Kasumi-1 (cell line): ENCODE data around the gene MAP3K15.

Source experiments
- DNase-seq, 2 experiments: peaks; one replicate each; lab custom pipeline; 2025; lab: John Stamatoyannopoulos, UW

MAP3K15 gene, protein sequence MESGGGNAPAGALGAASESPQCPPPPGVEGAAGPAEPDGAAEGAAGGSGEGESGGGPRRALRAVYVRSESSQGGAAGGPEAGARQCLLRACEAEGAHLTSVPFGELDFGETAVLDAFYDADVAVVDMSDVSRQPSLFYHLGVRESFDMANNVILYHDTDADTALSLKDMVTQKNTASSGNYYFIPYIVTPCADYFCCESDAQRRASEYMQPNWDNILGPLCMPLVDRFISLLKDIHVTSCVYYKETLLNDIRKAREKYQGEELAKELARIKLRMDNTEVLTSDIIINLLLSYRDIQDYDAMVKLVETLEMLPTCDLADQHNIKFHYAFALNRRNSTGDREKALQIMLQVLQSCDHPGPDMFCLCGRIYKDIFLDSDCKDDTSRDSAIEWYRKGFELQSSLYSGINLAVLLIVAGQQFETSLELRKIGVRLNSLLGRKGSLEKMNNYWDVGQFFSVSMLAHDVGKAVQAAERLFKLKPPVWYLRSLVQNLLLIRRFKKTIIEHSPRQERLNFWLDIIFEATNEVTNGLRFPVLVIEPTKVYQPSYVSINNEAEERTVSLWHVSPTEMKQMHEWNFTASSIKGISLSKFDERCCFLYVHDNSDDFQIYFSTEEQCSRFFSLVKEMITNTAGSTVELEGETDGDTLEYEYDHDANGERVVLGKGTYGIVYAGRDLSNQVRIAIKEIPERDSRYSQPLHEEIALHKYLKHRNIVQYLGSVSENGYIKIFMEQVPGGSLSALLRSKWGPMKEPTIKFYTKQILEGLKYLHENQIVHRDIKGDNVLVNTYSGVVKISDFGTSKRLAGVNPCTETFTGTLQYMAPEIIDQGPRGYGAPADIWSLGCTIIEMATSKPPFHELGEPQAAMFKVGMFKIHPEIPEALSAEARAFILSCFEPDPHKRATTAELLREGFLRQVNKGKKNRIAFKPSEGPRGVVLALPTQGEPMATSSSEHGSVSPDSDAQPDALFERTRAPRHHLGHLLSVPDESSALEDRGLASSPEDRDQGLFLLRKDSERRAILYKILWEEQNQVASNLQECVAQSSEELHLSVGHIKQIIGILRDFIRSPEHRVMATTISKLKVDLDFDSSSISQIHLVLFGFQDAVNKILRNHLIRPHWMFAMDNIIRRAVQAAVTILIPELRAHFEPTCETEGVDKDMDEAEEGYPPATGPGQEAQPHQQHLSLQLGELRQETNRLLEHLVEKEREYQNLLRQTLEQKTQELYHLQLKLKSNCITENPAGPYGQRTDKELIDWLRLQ (N-terminal part only)

DNA sequence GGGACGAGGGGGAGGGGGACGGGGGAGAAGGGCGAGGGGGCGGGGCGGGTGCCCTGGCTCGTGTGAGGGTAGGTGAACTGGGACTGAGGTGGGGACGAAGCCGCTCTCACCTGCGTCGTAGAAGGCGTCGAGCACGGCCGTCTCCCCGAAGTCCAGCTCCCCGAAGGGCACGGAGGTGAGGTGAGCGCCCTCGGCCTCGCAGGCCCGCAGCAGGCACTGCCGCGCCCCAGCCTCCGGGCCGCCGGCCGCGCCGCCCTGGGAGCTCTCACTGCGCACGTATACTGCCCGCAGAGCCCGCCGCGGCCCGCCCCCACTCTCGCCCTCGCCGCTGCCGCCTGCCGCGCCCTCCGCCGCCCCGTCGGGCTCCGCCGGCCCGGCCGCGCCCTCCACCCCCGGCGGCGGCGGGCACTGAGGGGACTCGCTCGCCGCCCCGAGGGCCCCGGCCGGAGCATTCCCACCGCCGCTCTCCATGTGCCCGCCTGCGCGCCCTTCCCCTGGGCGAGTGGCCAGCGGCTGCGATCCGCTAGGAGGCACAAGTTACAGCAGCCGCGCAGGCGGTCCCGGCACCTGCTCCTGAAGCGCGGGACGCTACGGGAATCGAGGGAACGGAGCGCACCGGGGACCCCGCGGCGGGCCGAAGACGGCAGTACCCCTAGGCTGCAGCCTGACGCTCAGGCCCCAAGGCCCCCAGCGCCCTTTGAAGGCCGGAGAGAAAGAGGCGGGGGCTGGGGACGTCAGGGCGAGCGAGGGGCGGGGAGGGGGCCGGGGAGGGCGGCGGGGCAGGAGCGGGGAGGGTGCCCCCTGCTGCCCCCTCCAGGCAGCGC is at the start of gene MAP3K15:
Gene MAP3K15 (minus strand): TSS at position 718 of the 824 bp plus-strand sequence. CDS start 247 bp downstream, at position 471.
- peak; percentile 3 to 17 for DNase-seq

DNA sequence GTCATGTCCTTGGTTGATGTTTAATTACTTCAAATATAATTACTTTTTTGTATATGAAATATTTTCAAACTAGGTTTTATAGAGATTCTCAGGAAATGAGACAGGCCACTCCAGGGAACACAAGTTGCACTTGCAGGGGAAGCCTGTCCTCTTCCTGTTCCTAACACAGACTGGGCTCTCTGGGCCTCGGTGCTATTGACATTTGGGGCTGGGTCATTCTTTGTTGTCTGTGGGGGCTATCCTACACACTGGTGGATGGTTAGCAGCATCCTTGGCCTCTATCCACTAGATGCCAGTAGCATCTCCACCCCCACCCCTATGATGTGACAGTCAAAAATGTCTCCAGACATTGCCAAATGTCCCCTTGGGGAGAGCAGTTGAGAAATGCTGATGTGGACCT is 49.3 kb upstream of the MAP3K15 start:
- no peak for DNase-seq

DNA sequence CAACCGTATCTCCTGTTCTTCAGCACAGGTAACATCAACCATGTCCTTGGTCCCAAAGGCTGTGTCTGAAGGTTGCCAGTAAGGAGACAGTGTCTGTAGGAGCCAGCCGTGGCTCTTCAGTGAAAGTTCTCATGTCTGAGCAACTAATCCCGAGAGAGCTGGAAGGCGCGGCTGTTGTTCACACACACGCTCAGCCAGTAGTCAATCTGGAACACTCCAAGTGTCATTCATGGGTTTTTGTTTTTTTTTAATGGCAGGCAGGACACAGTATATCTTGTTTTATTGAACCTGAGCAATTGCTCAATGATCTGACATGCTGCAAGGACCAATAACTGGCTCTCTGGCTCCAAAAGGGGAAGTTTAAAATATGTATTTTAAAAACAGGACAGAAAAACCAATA is 48.4 kb upstream of the MAP3K15 start:
- no peak for DNase-seq

DNA sequence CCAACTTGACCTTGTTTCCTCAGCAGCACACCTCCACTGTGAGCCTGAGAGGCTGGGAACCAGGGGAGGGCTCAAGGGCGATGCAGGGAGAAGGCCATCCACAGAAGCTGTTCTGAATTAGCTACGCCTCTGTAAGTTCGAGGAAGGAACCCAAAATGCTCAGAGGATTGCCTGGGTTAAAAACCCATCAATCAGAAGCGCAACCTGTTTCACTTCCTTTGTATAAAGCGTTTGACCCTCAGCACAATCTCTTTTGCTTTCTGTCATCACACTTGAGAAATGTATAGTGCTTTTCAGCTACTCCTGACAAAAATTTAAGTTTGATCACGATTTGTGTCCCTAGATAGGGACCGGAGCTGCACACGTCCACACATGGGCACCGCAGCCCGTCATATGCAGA is 48.0 kb upstream of the MAP3K15 start:
- DNase-seq = no peak

DNA sequence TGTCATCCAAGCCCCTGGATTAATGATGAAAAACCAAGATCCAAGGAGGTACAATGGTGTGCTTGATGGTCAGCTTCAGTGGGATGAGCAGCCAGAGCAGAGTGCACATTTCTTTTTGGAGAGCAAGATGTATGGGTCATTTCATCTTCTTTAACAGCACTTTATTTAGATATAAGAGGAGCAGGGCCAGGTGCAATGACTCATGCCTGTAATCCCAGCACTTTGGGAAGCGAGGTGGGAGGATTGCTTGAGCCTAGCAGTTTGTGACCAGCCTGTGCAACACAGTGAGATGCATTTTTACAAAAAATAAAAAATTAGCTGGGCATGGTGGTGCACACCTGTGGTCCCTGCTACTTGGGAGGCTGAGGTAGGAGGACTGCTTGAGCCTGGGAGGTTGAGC is 45.3 kb upstream of the MAP3K15 start:
- no peak for DNase-seq

DNA sequence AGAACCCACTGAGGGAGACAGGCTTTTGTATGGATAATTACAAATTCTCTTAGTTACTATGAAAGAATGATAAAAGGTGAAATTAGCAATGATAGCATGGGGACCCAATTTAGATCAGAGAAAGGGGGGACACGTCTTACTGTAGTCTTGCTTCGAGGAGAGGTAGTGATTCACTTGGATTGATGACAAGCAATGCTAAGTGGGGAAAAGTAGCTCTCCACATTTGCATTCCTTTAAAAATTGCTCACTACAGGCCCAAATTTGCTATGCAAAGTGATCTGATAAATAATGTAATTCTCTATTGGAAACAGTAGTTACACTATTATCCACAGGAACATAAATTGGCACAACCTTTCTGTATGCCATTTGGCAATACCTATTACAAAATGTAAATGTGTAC is 42.5 kb upstream of the MAP3K15 start:
- no peak for DNase-seq

DNA sequence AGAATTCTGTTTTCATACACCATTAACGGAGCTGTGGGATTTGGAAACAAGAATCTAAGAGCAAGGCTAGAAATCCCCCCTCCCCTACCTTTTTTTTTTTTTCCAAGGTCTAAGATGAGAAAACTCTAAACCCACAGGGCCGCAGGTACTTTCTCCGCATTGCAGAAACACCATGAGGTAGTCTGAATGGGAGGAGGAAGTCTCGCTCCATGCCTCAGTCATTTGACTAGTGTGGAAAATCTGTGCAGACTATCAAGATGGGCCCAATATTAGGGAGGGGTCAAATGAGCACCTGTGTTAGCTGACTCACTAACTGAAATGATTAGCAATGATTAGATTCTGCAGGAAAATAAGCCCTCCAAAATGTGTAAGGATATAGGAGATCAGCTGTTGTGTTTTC is 40.9 kb upstream of the MAP3K15 start:
- no peak for DNase-seq

DNA sequence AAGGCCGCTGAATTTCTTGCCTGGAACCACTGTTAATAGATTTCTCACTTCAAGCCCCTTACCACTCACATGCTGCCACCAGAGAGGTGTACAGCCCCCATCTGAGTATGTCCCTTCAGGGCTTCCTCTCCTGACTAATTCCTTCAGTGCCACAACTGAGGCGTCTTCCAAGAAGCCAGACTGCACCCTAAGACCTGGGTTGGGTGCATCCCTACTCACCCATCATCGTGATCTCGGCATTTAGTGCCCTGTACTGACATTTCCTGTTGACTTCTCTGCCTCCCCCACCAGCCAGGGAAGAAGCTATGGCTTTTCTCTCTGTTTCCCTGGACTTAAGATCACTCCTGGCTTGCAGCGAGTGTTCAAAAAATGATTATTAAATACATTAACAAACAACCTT is 40.4 kb upstream of the MAP3K15 start:
- no peak for DNase-seq

DNA sequence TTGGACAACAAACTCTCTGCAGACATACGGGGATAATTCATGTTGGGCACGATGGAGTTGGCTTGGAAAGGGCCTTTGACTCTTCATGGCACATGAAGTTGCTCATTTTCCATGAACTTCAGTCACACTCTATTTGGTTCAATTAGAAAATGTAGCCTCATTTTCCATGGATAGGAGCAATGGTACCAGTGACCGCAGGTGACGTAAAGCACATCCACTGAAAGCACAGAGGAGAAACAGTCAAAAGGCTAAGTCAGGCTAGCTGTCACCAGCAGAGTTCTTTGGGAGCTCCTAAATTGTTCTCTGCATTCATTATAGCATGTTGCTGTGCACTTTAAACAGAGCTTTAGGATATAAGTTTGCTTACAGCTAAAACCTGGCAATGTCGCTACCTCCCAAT is 39.9 kb upstream of the MAP3K15 start:
- no peak for DNase-seq

DNA sequence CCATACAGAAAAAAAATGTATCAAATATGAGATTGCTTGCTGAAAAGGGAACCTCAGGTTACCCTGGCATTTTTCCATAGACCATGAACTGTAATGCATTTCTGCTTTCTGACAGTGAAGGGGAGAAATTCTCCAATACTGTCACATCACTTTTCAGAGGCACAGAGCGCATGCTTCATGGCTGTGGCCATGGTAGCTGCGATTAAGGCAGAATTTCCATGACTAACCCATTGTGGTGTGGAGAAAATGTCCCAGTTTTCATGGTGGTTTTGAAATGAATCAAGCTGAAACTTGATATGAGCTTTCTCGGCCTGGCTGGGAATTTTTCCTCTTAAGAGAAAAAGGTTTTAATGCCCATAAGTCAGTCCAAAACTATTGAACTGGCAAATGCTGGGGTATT is 39.5 kb upstream of the MAP3K15 start:
- DNase-seq = peak; percentile 27 to 32

DNA sequence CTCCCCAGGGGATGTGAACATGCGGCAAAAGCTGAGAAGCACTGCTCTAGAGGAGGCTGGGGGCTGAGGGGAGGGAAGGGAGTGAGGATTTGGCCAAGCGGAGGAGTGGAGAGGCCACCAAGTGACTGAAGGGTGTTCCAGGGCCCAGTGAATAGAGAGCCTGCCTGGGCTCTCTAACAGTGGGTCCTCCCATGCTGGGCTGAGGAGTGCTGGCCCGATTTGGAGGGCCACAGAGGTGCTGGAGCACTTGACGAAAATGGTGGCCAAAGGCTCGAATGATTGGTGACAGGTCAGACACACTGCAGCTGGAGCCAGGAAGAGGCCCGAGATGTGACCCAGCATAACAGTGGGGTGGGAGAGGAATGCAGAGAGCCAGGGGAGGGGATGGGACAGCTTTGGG is 37.5 kb upstream of the MAP3K15 start:
- DNase-seq = no peak

DNA sequence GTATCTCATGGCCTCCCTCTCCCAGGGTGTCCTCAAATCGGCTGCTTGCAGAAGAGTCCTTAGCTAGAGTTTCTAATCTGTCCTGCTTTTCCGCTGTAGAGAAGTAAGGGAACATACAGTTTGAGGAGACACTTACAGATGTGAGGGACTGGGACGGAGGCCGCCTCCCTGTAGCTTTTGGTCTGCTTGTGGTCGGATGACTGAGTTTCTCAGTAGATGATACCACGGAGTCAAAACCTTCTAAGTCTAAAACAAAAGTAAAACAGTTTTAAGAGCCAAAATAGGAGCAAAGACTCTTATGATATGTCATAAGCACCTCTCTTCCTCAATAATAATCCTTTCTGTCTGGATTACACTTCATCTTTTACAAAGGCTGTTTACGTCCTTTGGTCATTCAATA is 34.5 kb upstream of the MAP3K15 start:
- no peak for DNase-seq

DNA sequence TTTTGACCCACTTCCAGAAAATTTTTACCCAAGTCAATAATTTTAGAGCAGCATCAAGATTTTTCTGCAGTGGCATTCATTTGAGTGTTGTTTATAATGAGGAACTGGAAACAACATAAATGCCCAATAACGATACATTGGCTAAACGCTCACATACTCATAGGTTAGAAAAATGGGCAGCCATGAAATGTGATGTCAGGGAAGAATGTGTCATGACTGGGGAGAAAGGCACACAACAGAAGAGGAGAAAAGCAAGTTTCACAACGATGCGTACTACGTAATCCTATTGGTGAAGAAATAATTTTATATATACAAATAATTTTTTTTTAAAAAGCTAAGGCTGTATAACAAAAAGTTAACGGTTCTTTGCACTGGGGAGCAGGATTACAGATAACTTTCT is 33.6 kb upstream of the MAP3K15 start:
- DNase-seq = no peak

DNA sequence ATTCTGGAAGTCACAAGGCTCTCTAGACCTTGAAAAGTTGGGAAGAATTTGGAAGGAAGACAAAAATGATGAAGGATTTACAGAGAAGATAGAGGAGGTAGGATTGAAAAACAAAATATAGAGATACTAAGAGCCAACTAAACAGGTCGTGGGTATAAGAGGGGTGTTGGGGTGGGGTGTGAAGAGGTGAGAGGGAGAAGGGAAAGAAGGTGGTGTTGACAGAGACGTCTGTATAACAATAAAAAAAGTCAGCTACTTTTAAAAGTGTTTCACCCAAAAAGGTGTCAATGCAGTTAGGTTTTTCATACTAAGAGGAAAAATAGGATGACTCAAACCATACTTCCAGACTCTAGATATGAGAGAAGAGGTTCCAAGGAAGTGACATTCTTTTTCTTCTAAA is 33.0 kb upstream of the MAP3K15 start:
- no peak for DNase-seq

DNA sequence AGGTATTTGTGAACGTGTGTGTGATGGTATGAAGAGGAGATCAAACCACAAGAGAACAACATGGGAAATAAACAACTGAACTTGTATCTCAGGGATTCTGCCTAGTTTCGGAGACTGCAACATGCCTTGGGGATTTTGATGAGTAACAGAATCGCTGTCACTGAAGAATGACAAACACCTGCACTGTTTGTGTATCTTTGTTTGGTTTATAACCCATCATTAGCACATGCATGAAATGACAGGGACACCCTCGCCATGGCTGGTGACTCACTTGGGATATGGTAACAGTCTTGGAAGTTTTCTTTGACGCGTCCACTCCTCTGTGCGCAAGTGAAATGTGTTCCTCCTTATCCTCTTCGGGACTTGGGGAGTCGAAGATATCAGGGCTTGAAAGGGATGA is 30.3 kb upstream of the MAP3K15 start:
- no peak for DNase-seq

DNA sequence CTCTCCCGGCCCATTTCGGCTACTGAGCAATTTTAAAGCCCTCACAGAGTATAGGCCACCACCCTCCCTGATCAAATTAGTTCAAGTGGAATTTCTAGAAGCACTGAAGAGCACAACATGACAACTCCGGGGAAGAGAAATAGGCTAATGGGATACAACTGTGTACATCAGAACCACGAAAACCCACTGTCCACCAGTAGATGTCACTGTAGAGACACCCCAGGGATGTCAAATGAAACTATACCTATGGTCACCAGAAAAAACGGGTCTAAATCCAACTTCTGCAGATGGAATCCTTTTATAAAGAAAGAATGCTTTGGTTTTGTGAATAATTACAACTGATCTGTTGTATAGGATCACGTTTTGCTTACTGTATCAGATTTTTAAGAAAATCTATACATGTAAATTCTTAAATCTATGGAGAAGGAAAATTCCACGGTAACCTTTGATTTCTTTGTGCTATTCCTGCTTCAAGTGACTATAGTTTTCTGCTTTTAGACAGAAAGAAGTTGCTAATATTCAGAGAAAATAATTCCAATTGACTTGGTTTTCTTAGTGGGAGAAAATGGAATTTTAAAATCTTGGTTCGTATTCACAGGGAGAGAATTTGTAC is 29.5 kb upstream of the MAP3K15 start:
- DNase-seq = peak; percentile 42 to 45

DNA sequence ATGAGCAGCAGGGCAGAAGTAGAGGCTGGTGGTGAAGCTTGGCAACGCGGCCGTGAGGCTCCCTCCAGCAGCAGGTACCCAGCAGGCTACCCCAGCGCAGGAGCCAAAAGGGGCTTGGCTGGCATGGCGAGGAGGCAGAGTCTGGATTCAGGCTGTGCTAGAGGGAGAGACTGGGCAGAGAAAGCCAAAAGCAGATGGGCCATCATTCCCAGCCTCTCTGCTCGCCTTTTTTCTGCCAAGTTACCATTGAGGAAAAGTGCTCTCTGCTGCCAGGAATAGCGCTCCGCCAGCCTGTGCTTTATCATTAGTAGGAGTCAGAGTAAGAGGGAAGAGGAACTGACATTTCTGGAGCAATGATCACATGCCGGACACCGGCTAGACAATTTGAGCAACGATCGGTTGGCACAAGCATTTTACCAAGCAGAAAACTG is 28.7 kb upstream of the MAP3K15 start:
- no peak for DNase-seq

DNA sequence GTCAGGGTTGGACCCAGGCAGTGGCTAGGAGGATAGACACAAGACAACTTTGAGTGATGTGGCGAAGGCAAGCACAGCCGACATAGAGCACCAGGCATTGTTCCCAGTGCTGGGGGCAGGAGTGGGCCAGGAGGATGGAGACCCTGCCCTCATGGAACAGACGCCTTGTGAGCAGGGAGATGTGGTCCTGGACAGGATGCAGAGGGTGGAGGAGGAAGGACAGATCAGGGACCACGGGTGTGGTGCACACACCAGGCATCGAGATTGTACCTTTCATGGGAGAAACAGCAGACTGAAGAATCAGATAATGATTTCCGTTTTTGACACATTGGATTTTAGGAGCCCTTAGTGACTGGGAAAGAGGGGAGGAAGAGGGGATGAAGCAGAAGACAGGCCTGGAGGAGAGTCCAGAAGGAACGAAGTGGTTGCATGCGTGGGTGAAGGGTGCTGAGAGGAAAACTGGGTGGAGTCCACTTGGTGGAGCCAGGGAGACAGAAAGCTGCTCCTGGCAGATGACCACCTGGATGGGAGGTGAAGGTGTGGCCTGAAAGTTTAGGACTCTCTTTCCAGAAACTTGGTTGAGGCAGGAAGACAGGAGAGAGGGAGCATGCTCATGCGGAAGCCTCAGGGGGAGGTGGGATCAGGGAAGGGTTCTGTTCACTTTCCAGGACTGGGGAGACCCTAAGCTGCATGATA is 27.9 kb upstream of the MAP3K15 start:
- no peak for DNase-seq

DNA sequence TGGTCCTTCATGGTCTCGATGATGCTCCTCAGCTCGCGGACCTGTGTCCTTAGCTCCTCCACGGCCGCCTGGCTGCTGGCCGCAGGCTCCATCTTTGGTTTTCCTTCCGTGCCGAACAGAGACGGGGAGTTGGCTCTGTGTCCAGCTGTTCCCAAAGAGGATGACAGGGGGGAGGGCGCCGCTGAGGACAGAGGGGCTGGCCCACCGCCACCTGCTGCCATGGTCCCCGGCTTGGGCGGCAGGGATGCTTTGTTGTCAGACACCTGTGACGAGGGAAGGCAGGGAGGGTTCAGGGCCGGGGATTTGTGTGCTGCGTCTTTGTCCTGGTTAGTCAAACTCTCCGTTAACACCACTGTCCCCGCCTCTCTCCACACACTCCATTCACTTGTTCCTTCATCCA is 26.6 kb upstream of the MAP3K15 start:
- no peak for DNase-seq

DNA sequence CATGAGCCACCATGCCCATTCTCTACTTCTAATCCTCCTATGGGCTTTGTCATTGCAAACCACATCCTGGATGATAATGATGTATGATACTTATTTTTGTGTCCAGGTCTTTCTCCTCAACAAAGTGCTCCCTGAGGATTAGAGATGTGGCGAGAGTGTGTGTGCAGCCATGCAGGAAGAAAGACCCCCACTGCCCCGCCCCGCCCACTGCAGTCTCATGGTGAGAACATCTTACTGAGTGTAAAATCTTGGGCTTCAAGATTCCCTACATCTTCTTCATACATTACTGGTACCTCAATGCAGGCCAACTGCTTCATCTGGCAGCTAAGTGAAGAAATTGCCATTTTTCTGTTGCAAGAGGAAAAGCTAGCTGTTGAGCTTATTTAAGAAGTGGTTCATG is 25.9 kb upstream of the MAP3K15 start:
- no peak for DNase-seq
